ENCODE measurements around the gene HDAC4. TPM values are rescaled to one million over a fixed set of nuclear protein-coding genes. Genes with fewer than 3 reads are reported as not detected.

Gene HDAC4
- total RNA-seq, 1 experiment from 2014 or later = 21.8 TPM

- intact Hi-C loops (cut with micrococcal nuclease) = loop anchor here (2.0 kb wide), 1 partner anchor 126 kb away; the partner anchor contains the start of gene HDAC4
- Mint-ChIP-seq H3K9me3 (ENCODE audit: unreplicated experiment) (no peaks in the 10 kb centered on the region), H3K36me3 (ENCODE audit: insufficient read depth, unreplicated experiment) (peaks cover 6% of the 10 kb centered on the region), H3K27me3 (ENCODE audit: insufficient read depth, unreplicated experiment) (no peaks in the 10 kb centered on the region), H3K4me3 (ENCODE audit: unreplicated experiment) (peak overlapping the region; percentile 56), H3K27ac (ENCODE audit: low read depth, unreplicated experiment) (peak overlapping the region; percentile 87), H3K4me1 (ENCODE audit: insufficient read depth, unreplicated experiment) (peaks cover 45% of the 10 kb centered on the region)
- ChIA-PET POLR2A (interaction anchor here (0.6 to 1.8 kb wide), 16 partner anchors 9 to 1305 kb away, joined by 3 to 6 read pairs (median 4); partner anchors contain the start of gene HDAC4), CTCF (interaction anchor here (0.6 to 1.1 kb wide), 4 partner anchors 23 to 574 kb away, joined by 3 to 4 read pairs (median 3); no protein-coding TSS in a partner anchor)
- BruUV-seq (replicated peaks) = no TSS peak
- TF ChIP-seq CTCF (IDR thresholded peaks at IDR 0.05; ENCODE audit: unreplicated experiment) = no peak
- DNase-seq (ENCODE audit: unreplicated experiment) = peak; percentile 98
Observed at GRCh38 chr2:239275044-239275685, 125.7 kb downstream of the HDAC4 start.

- Mint-ChIP-seq H3K36me3 (ENCODE audit: insufficient read depth, unreplicated experiment) (peaks cover 6% of the 10 kb centered on the region), H3K27ac (ENCODE audit: low read depth, unreplicated experiment) (peak overlapping the region; percentile 87), H3K27me3 (ENCODE audit: insufficient read depth, unreplicated experiment) (no peaks in the 10 kb centered on the region), H3K9me3 (ENCODE audit: unreplicated experiment) (no peaks in the 10 kb centered on the region), H3K4me3 (ENCODE audit: unreplicated experiment) (peak overlapping the region; percentile 56), H3K4me1 (ENCODE audit: insufficient read depth, unreplicated experiment) (peaks cover 45% of the 10 kb centered on the region)
- TF ChIP-seq CTCF (IDR thresholded peaks at IDR 0.05; ENCODE audit: unreplicated experiment) = no peak
- no TSS peak for BruUV-seq (replicated peaks)
- intact Hi-C loops (cut with micrococcal nuclease) = loop anchor here (2.0 kb wide), 1 partner anchor 126 kb away; the partner anchor contains the start of gene HDAC4
- POLR2A ChIA-PET = interaction anchor here (0.6 to 1.8 kb wide), 10 partner anchors 9 to 444 kb away, joined by 3 to 6 read pairs (median 4); partner anchors contain the start of gene HDAC4
- peak; percentile 85 for DNase-seq (ENCODE audit: unreplicated experiment)
- CTCF ChIA-PET = interaction anchor here (1.1 kb wide), 2 partner anchors 23 to 169 kb away, joined by 3 read pairs; no protein-coding TSS in a partner anchor
Observed at GRCh38 chr2:239274391-239275043, 126.3 kb downstream of the HDAC4 start.

GRCh38 chr2:239273280-239274234 is 127.3 kb downstream of the HDAC4 start:
- H3K36me3 Mint-ChIP-seq (ENCODE audit: insufficient read depth, unreplicated experiment) = peaks cover 6% of the 10 kb centered on the region
- ChIA-PET POLR2A (interaction anchor here (0.6 to 1.8 kb wide), 7 partner anchors 8 to 719 kb away, joined by 3 to 6 read pairs (median 3); partner anchors contain the start of gene HDAC4), CTCF (interaction anchor here (0.5 to 0.6 kb wide), 3 partner anchors 36 to 597 kb away, joined by 3 read pairs; no protein-coding TSS in a partner anchor)
- H3K9me3 Mint-ChIP-seq (ENCODE audit: unreplicated experiment) = no peaks in the 10 kb centered on the region
- H3K27ac Mint-ChIP-seq (ENCODE audit: low read depth, unreplicated experiment) = peak overlapping the region; percentile 87
- H3K27me3 Mint-ChIP-seq (ENCODE audit: insufficient read depth, unreplicated experiment) = no peaks in the 10 kb centered on the region
- no peak for TF ChIP-seq CTCF (IDR thresholded peaks at IDR 0.05; ENCODE audit: unreplicated experiment)
- no TSS peak for BruUV-seq (replicated peaks)
- H3K4me3 Mint-ChIP-seq (ENCODE audit: unreplicated experiment) = peak overlapping the region; percentile 56
- peaks cover 45% of the 10 kb centered on the region for H3K4me1 Mint-ChIP-seq (ENCODE audit: insufficient read depth, unreplicated experiment)
- intact Hi-C loops (cut with micrococcal nuclease) = loop anchor here (2.0 kb wide), 1 partner anchor 127 kb away; the partner anchor contains the start of gene HDAC4
- DNase-seq (ENCODE audit: unreplicated experiment) = no peak
